GM12878 (cell line): Measurements from ENCODE around the gene DTX4. TPM values are rescaled to one million over a fixed set of nuclear protein-coding genes. Genes with fewer than 3 reads are reported as not detected.

Experiments
- ATAC-seq: fragments of 200-7000 bp; cut with Tn5 transposase; 3 replicates; pipeline ENCODE4 v1.9.1; 2020; ENCODE audit warnings: mild to moderate bottlenecking, moderate library complexity
- BruUV-seq: library from RNA; stranded (reverse); fragments of 400-500 nt; replicated peaks from 2 replicates; lab custom pipeline; 2021; lab: Mats Ljungman, UMichigan
- CTCF ChIA-PET: fragments of 300-600 bp; sonication (Branson Sonifier 250); formaldehyde crosslinking; extraction: SDS; loops from one replicate; lab custom pipeline; 2021; ENCODE audit warnings: inconsistent platforms; lab: Yijun Ruan, JAX
- POLR2A ChIA-PET: fragments of 350-600 bp; formaldehyde crosslinking; extraction: SDS; loops from one replicate; lab custom pipeline; 2021; ENCODE audit warnings: inconsistent platforms; lab: Charles Lee
- RAD21 ChIA-PET: fragments of 300-600 bp; sonication (Branson Sonifier 250); formaldehyde crosslinking; loops from one replicate; lab custom pipeline; 2023; ENCODE audit warnings: antibody characterized with exemption; ENCODE audit not compliant: unreplicated experiment; lab: Charles Lee
- SMC1A ChIA-PET: fragments of 300-600 bp; sonication (Branson Sonifier 250); formaldehyde crosslinking; loops from one replicate; lab custom pipeline; 2023; ENCODE audit not compliant: unreplicated experiment, uncharacterized antibody; lab: Charles Lee
- DNase-seq: peaks from one replicate; pipeline ENCODE4 v3.0.0-alpha.2; 2011; ENCODE audit warnings: low read depth, low spot score
- FAIRE-seq: peaks from 3 replicates; lab custom pipeline; 2011; peaks lifted over from hg19 to GRCh38; lab: Jason Lieb, UNC
- H2AFZ ChIP-seq: 2 replicates; pipeline ENCODE4 v1.6.0; 2011; ENCODE audit warnings: low read depth, low read length, control low read depth; ENCODE audit not compliant: control insufficient read depth
- H3K27ac ChIP-seq: 2 replicates; pipeline ENCODE4 v1.5.1; 2011; ENCODE audit warnings: control low read depth; ENCODE audit not compliant: control insufficient read depth, insufficient read depth
- H3K27me3 ChIP-seq, 2 experiments: replicated peaks in 1 of 2; 2 replicates each; pipeline versions ENCODE4 v1.6.0 to v1.6.1; 2011; ENCODE audit warnings: low read length in 1 of 2; ENCODE audit not compliant: control insufficient read depth in 2 of 2, insufficient read depth in 2 of 2
- H3K36me3 ChIP-seq, 2 experiments: 2 replicates each; pipeline ENCODE4 v1.5.1; 2011; ENCODE audit warnings: low read length in 1 of 2; ENCODE audit not compliant: control insufficient read depth in 2 of 2, insufficient read depth in 2 of 2
- H3K4me1 ChIP-seq: 2 replicates; pipeline ENCODE4 v1.6.1; 2011; ENCODE audit warnings: mild to moderate bottlenecking, low read length, moderate library complexity, mixed read lengths; ENCODE audit not compliant: control insufficient read depth, insufficient read depth
- H3K4me2 ChIP-seq: 2 replicates; pipeline ENCODE4 v1.6.0; 2011; ENCODE audit warnings: control low read depth; ENCODE audit not compliant: control insufficient read depth, insufficient read depth
- H3K4me3 ChIP-seq: fragments of 200-600 bp; sonication (generic); 2 replicates; pipeline ENCODE4 v1.5.1; 2016
- H3K79me2 ChIP-seq: 2 replicates; pipeline ENCODE4 v1.6.0; 2011; ENCODE audit warnings: low read length; ENCODE audit not compliant: control insufficient read depth, insufficient read depth
- H3K9ac ChIP-seq: 2 replicates; pipeline ENCODE4 v1.8.0; 2011; ENCODE audit warnings: low read length, control low read depth, mixed read lengths; ENCODE audit not compliant: control insufficient read depth, insufficient read depth
- H3K9me3 ChIP-seq: replicated peaks from 3 replicates; pipeline ENCODE4 v1.5.1; 2011; ENCODE audit warnings: mild to moderate bottlenecking, low read length; ENCODE audit not compliant: control insufficient read depth, insufficient read depth
- H4K20me1 ChIP-seq: 2 replicates; pipeline ENCODE4 v1.6.0; 2011; ENCODE audit not compliant: control insufficient read depth, insufficient read depth
- ATF7 ChIP-seq: fragments of 450-650 bp; IDR thresholded peaks from 2 replicates; pipeline ENCODE4 v1.6.1; 2016; ENCODE audit warnings: low read depth, mild to moderate bottlenecking
- BCL11A ChIP-seq: IDR thresholded peaks from 2 replicates; pipeline ENCODE4 v1.6.1; 2011; ENCODE audit warnings: low read depth, low read length
- CHD1 ChIP-seq: IDR thresholded peaks from 2 replicates; pipeline ENCODE4 v1.6.1; 2012; ENCODE audit warnings: low read depth, low read length, improper control_type of control experiment
- EP300 ChIP-seq, 2 experiments: fragments of 150-350 bp in 1 of 2; IDR thresholded peaks; 2 replicates each; pipeline ENCODE4 v1.6.1; 2011 to 2012; ENCODE audit warnings: low read depth in 2 of 2, low read length in 2 of 2, borderline replicate concordance in 1 of 2, improper control_type of control experiment in 1 of 2, inconsistent platforms in 1 of 2; ENCODE audit not compliant: control insufficient read depth in 1 of 2
- JUNB ChIP-seq: IDR thresholded peaks from 2 replicates; pipeline ENCODE4 v1.6.1; 2016; ENCODE audit warnings: antibody characterized with exemption, mild to moderate bottlenecking
- MEF2A ChIP-seq: IDR thresholded peaks from 2 replicates; pipeline ENCODE4 v1.6.1; 2011; ENCODE audit warnings: low read depth, mild to moderate bottlenecking, low read length, moderate library complexity; ENCODE audit not compliant: insufficient read depth
- MEF2B ChIP-seq: fragments of 450-650 bp; IDR thresholded peaks from 2 replicates; pipeline ENCODE4 v1.6.1; 2018; ENCODE audit warnings: mild to moderate bottlenecking, moderate library complexity; ENCODE audit not compliant: partially characterized antibody, poor library complexity, severe bottlenecking
- NBN ChIP-seq: fragments of 450-650 bp; IDR thresholded peaks from 2 replicates; pipeline ENCODE4 v1.6.1; 2016
- NFIC ChIP-seq: IDR thresholded peaks from 2 replicates; pipeline ENCODE4 v1.6.1; 2012; ENCODE audit warnings: low read depth, mild to moderate bottlenecking, inconsistent platforms, low read length, moderate library complexity
- PAX5 ChIP-seq: IDR thresholded peaks from 2 replicates; pipeline ENCODE4 v1.6.1; 2011; ENCODE audit warnings: low read depth, low read length, borderline replicate concordance
- POLR2A ChIP-seq: IDR thresholded peaks from 2 replicates; pipeline ENCODE4 v1.6.1; 2011; ENCODE audit warnings: low read depth, mild to moderate bottlenecking, low read length
- POLR2AphosphoS2 ChIP-seq: IDR thresholded peaks from 2 replicates; pipeline ENCODE4 v1.6.1; 2011; ENCODE audit warnings: low read depth, mild to moderate bottlenecking, low read length, improper control_type of control experiment, moderate library complexity
- SIX5 ChIP-seq: IDR thresholded peaks from 2 replicates; pipeline ENCODE4 v1.6.1; 2011; ENCODE audit warnings: mild to moderate bottlenecking, low read depth, low read length, moderate library complexity; ENCODE audit not compliant: severe bottlenecking
- USF2 ChIP-seq: IDR thresholded peaks from 2 replicates; pipeline ENCODE4 v1.6.1; 2011; ENCODE audit warnings: low read depth, low read length, improper control_type of control experiment, borderline replicate concordance
- ZBTB4 ChIP-seq: fragments of 450-650 bp; formaldehyde crosslinking; IDR thresholded peaks from 2 replicates; pipeline ENCODE4 v1.4.0; 2022; ENCODE audit warnings: mild to moderate bottlenecking, moderate library complexity
- ZNF592 ChIP-seq: fragments of 450-650 bp; IDR thresholded peaks from 2 replicates; pipeline ENCODE4 v1.6.1; 2017; ENCODE audit warnings: mild to moderate bottlenecking, moderate library complexity
- WGBS: methylation state at CpG from one replicate; pipeline ENCODE4 v1.1.6; 2016; ENCODE audit warnings: low lambda C conversion rate; ENCODE audit not compliant: insufficient replicate concordance, insufficient coverage; ENCODE audit errors: missing lambda C conversion rate; 5-methylcytosine and 5-hydroxymethylcytosine counted together
- in situ Hi-C: fragments of 300-500 bp; cut with MboI; formaldehyde crosslinking; loops from 9 replicates; pipeline ENCODE4 v1.14.3; 2018; ENCODE audit warnings: mixed read lengths
- intact Hi-C: fragments of 100-400 bp; cut with micrococcal nuclease; formaldehyde crosslinking; loops from one replicate; pipeline ENCODE4 v1.14.2; 2022; ENCODE audit not compliant: unreplicated experiment
- polyA plus RNA-seq, 11 experiments: library from polyadenylated mRNA; depleted of rRNA in 4 of 11; unstranded in 6 of 11; stranded (reverse) in 5 of 11; fragments of >200 nt; fragmentation: Nextera tagmentation in 4 of 11; fragmentation: Illumina TruSeq in 1 of 11; extraction: Ambion mirVana in 4 of 11; extraction: Trizol in 1 of 11; gene quantifications; 1 replicate in 1 of 11; 2 replicates in 10 of 11; pipeline versions ENCODE4 v1.2.1 to v1.2.3, GENCODE V29; 2011 to 2016; ENCODE audit warnings: inconsistent platforms in 2 of 11, missing spikeins in 2 of 11, low read depth in 1 of 11
- total RNA-seq, 4 experiments: library from RNA; depleted of rRNA in 3 of 4; stranded (reverse); fragments of >200 nt in 3 of 4; fragmentation: Illumina TruSeq in 1 of 4; extraction: Trizol in 1 of 4; gene quantifications; 2 replicates each; pipeline versions ENCODE4 v1.2.1 to v1.2.3, GENCODE V29; 2013 to 2021

DTX4 gene
- total and polyA plus RNA-seq, 10 of the 15 experiments (the other 5 are each of a cell fraction or from before 2014, with no cell fraction given): 3.8 to 25.8 (median 10.5) TPM

- Histone ChIP-seq H3K27ac (no peak overlapping the region), H4K20me1 (no peaks in the 10 kb centered on the region), H3K79me2 (no peaks in the 10 kb centered on the region), H3K36me3 (no peaks in the 10 kb centered on the region), H3K4me3 (no peak overlapping the region), H3K4me2 (no peak overlapping the region), H3K4me1 (no peaks in the 10 kb centered on the region), H3K9ac (no peak overlapping the region), H2AFZ (no peak overlapping the region), H3K27me3 (no peaks in the 10 kb centered on the region), H3K9me3 (peaks cover 4% of the 10 kb centered on the region; the same call in 2 of the 3 replicates)
- ChIA-PET SMC1A (interaction anchor here (0.6 to 1.7 kb wide), 2 partner anchors 24 to 46 kb away, joined by 3 to 7 read pairs; no protein-coding TSS in a partner anchor), CTCF (no interaction called here), POLR2A (no interaction called here), RAD21 (no interaction called here)
- no peak for TF ChIP-seq ZBTB4 (CRISPR knock-in tag)
- peak; percentile 47; the same call in 1 of the 2 replicates for TF ChIP-seq JUNB
- no peak for TF ChIP-seq ATF7
- TF ChIP-seq EP300 (IDR thresholded peaks at IDR 0.05; ENCODE audit: borderline replicate concordance in 1 of 2, control insufficient read depth in 1 of 2, low read depth in 2 of 2, low read length in 2 of 2): no peak
- TF ChIP-seq USF2: no peak
- no peak for TF ChIP-seq ZNF592
- no peak for TF ChIP-seq NBN
- TF ChIP-seq NFIC: no peak
- TF ChIP-seq MEF2B: no peak
- no peak for TF ChIP-seq POLR2AphosphoS2
- TF ChIP-seq CHD1: no peak
- no peak for TF ChIP-seq POLR2A
- no peak for TF ChIP-seq SIX5
- TF ChIP-seq PAX5: no peak
- TF ChIP-seq MEF2A: peak; percentile 45; the same call in 1 of the 2 replicates
- no peak for TF ChIP-seq BCL11A
- DNase-seq (no peak), ATAC-seq (no peak), FAIRE-seq (no peak)
- in situ Hi-C loops (no loop called here), intact Hi-C loops (no loop called here)
- BruUV-seq: no TSS peak
- WGBS: 0% methylated on average over 1 of the region's 1 CpG
Measured at GRCh38 chr11:59243633-59244032, 71.7 kb downstream of the DTX4 start.
